IMR-90 (cell line): Measurements from ENCODE around the gene NELL2. TPM values are rescaled to one million over a fixed set of nuclear protein-coding genes. Genes with fewer than 3 reads are reported as not detected.

Experiments used
- ATAC-seq: fragments of 200-7000 bp; cut with Tn5 transposase; 2 replicates; pipeline ENCODE4 v1.9.1; 2020; ENCODE audit warnings: low read depth, mild to moderate bottlenecking, moderate library complexity
- BruUV-seq: library from RNA; stranded (reverse); fragments of 400-500 nt; replicated peaks from 2 replicates; lab custom pipeline; 2021; lab: Mats Ljungman, UMichigan
- CTCF ChIA-PET: fragments of 300-600 bp; formaldehyde crosslinking; extraction: SDS; loops from one replicate; lab custom pipeline; 2021; ENCODE audit warnings: antibody characterized with exemption; lab: Yijun Ruan, JAX
- POLR2A ChIA-PET: fragments of 300-600 bp; sonication (Branson Sonifier 250); formaldehyde crosslinking; loops from one replicate; lab custom pipeline; 2022; ENCODE audit warnings: antibody characterized with exemption; ENCODE audit not compliant: unreplicated experiment; lab: Charles Lee
- DNase-seq: peaks from one replicate; pipeline ENCODE4 v3.0.0; 2013
- H2AFZ ChIP-seq: replicated peaks from 2 replicates; pipeline ENCODE3; 2013; ENCODE audit warnings: low read length, mild to moderate bottlenecking; ENCODE audit not compliant: poor library complexity
- H2AK5ac ChIP-seq: 2 replicates; pipeline ENCODE4 v1.6.1; 2013; ENCODE audit warnings: low read depth, low read length, inconsistent platforms
- H2AK9ac ChIP-seq: replicated peaks from 2 replicates; pipeline ENCODE3; 2013; ENCODE audit warnings: mild to moderate bottlenecking, low read depth, low read length, moderate library complexity; ENCODE audit not compliant: poor library complexity
- H2BK120ac ChIP-seq: 2 replicates; pipeline ENCODE4 v1.6.1; 2013; ENCODE audit warnings: low read depth, low read length, inconsistent platforms
- H2BK15ac ChIP-seq: 3 replicates; pipeline ENCODE4 v1.6.1; 2013; ENCODE audit warnings: low read depth, low read length, inconsistent platforms
- H2BK20ac ChIP-seq: 2 replicates; pipeline ENCODE4 v1.6.1; 2013; ENCODE audit warnings: low read depth, mild to moderate bottlenecking, inconsistent platforms, low read length, moderate library complexity
- H2BK5ac ChIP-seq: 2 replicates; pipeline ENCODE4 v1.6.1; 2013; ENCODE audit warnings: mild to moderate bottlenecking, low read depth, low read length, inconsistent platforms; ENCODE audit not compliant: poor library complexity, severe bottlenecking
- H3K14ac ChIP-seq: replicated peaks from 2 replicates; pipeline ENCODE4 v1.6.1; 2013; ENCODE audit warnings: low read depth, low read length, inconsistent platforms
- H3K18ac ChIP-seq: 2 replicates; pipeline ENCODE4 v1.6.1; 2013; ENCODE audit warnings: low read depth, low read length, control low read depth
- H3K23ac ChIP-seq: 2 replicates; pipeline ENCODE4 v1.6.1; 2013; ENCODE audit warnings: low read depth, low read length, inconsistent platforms
- H3K27ac ChIP-seq: 2 replicates; pipeline ENCODE4 v1.5.1; 2013; ENCODE audit warnings: mild to moderate bottlenecking, control low read depth, low read length; ENCODE audit not compliant: insufficient read depth
- H3K27me3 ChIP-seq: 2 replicates; pipeline ENCODE4 v1.6.1; 2013; ENCODE audit warnings: low read length; ENCODE audit not compliant: control insufficient read depth, insufficient read depth
- H3K36me3 ChIP-seq: 2 replicates; pipeline ENCODE4 v1.6.1; 2013; ENCODE audit warnings: low read length, mixed read lengths; ENCODE audit not compliant: control insufficient read depth, insufficient read depth
- H3K4ac ChIP-seq: 2 replicates; pipeline ENCODE4 v1.6.1; 2013; ENCODE audit warnings: low read depth, low read length, inconsistent platforms
- H3K4me1 ChIP-seq: 2 replicates; pipeline ENCODE4 v1.6.1; 2013; ENCODE audit warnings: low read length, mixed read lengths; ENCODE audit not compliant: control insufficient read depth, insufficient read depth
- H3K4me2 ChIP-seq: 2 replicates; pipeline ENCODE4 v1.6.1; 2013; ENCODE audit warnings: low read depth, mild to moderate bottlenecking, control low read depth, low read length, moderate library complexity
- H3K4me3 ChIP-seq: 2 replicates; pipeline ENCODE4 v1.5.1; 2013; ENCODE audit warnings: low read depth, mild to moderate bottlenecking, control low read depth, low read length, moderate library complexity; ENCODE audit not compliant: insufficient read depth
- H3K56ac ChIP-seq: 2 replicates; pipeline ENCODE4 v1.6.1; 2013; ENCODE audit warnings: low read length, inconsistent platforms; ENCODE audit not compliant: insufficient read depth; ENCODE audit errors: extremely low read depth
- H3K79me1 ChIP-seq, 2 experiments: 2 replicates each; pipeline ENCODE4 v1.6.1; 2013; ENCODE audit warnings: low read length in 2 of 2, inconsistent platforms in 1 of 2, low read depth in 1 of 2
- H3K9ac ChIP-seq: 2 replicates; pipeline ENCODE4 v1.6.1; 2013; ENCODE audit warnings: low read depth, low read length, control low read depth
- H3K9me1 ChIP-seq: 2 replicates; pipeline ENCODE4 v1.6.1; 2013; ENCODE audit warnings: low read length, inconsistent platforms; ENCODE audit not compliant: insufficient read depth
- H3K9me3 ChIP-seq: 2 replicates; pipeline ENCODE4 v1.6.1; 2013; ENCODE audit warnings: low read length; ENCODE audit not compliant: control insufficient read depth, insufficient read depth
- H4K20me1 ChIP-seq: 2 replicates; pipeline ENCODE4 v1.6.1; 2013; ENCODE audit warnings: low read length, inconsistent platforms; ENCODE audit not compliant: insufficient read depth
- H4K5ac ChIP-seq: 2 replicates; pipeline ENCODE4 v1.6.1; 2013; ENCODE audit warnings: mild to moderate bottlenecking, low read depth, low read length, control low read depth
- H4K8ac ChIP-seq, 2 experiments: 2 replicates each; pipeline ENCODE4 v1.6.1; 2013; ENCODE audit warnings: low read depth in 2 of 2, low read length in 2 of 2, control low read depth in 1 of 2, inconsistent platforms in 1 of 2
- H4K91ac ChIP-seq: 2 replicates; pipeline ENCODE4 v1.6.1; 2013; ENCODE audit warnings: low read depth, low read length, inconsistent platforms; ENCODE audit not compliant: insufficient read depth
- CEBPB ChIP-seq: IDR thresholded peaks from 2 replicates; pipeline ENCODE4 v1.6.1; 2012; ENCODE audit warnings: low read depth, low read length, improper control_type of control experiment
- CHD1 ChIP-seq: IDR thresholded peaks from 2 replicates; pipeline ENCODE4 v1.6.1; 2012; ENCODE audit warnings: low read depth, low read length, improper control_type of control experiment
- CTCF ChIP-seq: conservative IDR thresholded peaks from 2 replicates; pipeline ENCODE4 v1.5.1; 2012; ENCODE audit warnings: mild to moderate bottlenecking, low read depth, low read length, improper control_type of control experiment
- ELK1 ChIP-seq: fragments of 150-350 bp; IDR thresholded peaks from 2 replicates; pipeline ENCODE4 v1.6.1; 2016; ENCODE audit warnings: low read depth, mild to moderate bottlenecking, low read length, moderate library complexity, borderline replicate concordance
- FOS ChIP-seq: fragments of 150-350 bp; IDR thresholded peaks from 2 replicates; pipeline ENCODE4 v1.6.1; 2016; ENCODE audit warnings: low read depth, low read length
- MAFK ChIP-seq: IDR thresholded peaks from 2 replicates; pipeline ENCODE4 v1.6.1; 2012; ENCODE audit warnings: low read depth, low read length, improper control_type of control experiment
- NFE2L2 ChIP-seq: fragments of 150-350 bp; IDR thresholded peaks from 2 replicates; pipeline ENCODE4 v1.6.1; 2016; ENCODE audit warnings: low read depth, mild to moderate bottlenecking, low read length
- POLR2A ChIP-seq: IDR thresholded peaks from 2 replicates; pipeline ENCODE4 v1.6.1; 2012; ENCODE audit warnings: mild to moderate bottlenecking, low read depth, low read length
- RAD21 ChIP-seq: IDR thresholded peaks from 2 replicates; pipeline ENCODE4 v1.6.1; 2012; ENCODE audit warnings: low read length, improper control_type of control experiment
- RCOR1 ChIP-seq: IDR thresholded peaks from 2 replicates; pipeline ENCODE4 v1.6.1; 2012; ENCODE audit warnings: mild to moderate bottlenecking, low read length, improper control_type of control experiment; ENCODE audit not compliant: insufficient replicate concordance
- RFX5 ChIP-seq: IDR thresholded peaks from 2 replicates; pipeline ENCODE4 v1.8.0; 2012; ENCODE audit warnings: low read depth, mild to moderate bottlenecking, low read length, moderate library complexity
- SMC3 ChIP-seq: fragments of 150-350 bp; IDR thresholded peaks from 2 replicates; pipeline ENCODE4 v1.6.1; 2016; ENCODE audit warnings: low read depth, mild to moderate bottlenecking, antibody characterized with exemption, low read length, moderate library complexity
- WGBS, 2 experiments: methylation state at CpG; one replicate each; pipeline versions ENCODE4 v1.1.5 to v1.1.7; 2013; ENCODE audit warnings: missing lambda C conversion rate in 2 of 2; ENCODE audit not compliant: insufficient read length in 1 of 2; ENCODE audit errors: extremely low coverage in 2 of 2; 5-methylcytosine and 5-hydroxymethylcytosine counted together
- dilution Hi-C: fragments of 300-500 bp; cut with HindIII; formaldehyde crosslinking; loops from one replicate; pipeline ENCODE4 v1.14.3; 2018; ENCODE audit warnings: low sequenced_read_pairs; ENCODE audit not compliant: unreplicated experiment
- in situ Hi-C: fragments of 300-500 bp; cut with MboI; formaldehyde crosslinking; loops from 3 replicates; pipeline ENCODE4 v1.14.3; 2019; ENCODE audit warnings: low sequenced_read_pairs, inconsistent platforms, mixed read lengths
- intact Hi-C: fragments of 100-400 bp; cut with micrococcal nuclease; formaldehyde crosslinking; loops from 2 replicates; pipeline ENCODE4 v1.10.0; 2022
- polyA plus RNA-seq, 3 experiments: library from polyadenylated mRNA; depleted of rRNA; stranded (reverse); fragments of >200 nt; gene quantifications; 2 replicates each; pipeline ENCODE4 v1.2.3, GENCODE V29; 2012; ENCODE audit warnings: low replicate concordance in 1 of 3
- total RNA-seq: library from RNA; depleted of rRNA; stranded (reverse); fragments of >200 nt; gene quantifications from 2 replicates; pipeline ENCODE4 v1.2.3, GENCODE V29; 2012

Gene NELL2
- total and polyA plus RNA-seq, 2 of the 4 experiments (the other 2 are of a cell fraction) = 0.18 to 0.26 TPM

GRCh38 chr12:44581642-44582242 is 294.4 kb downstream of the NELL2 start:
- H3K14ac ChIP-seq = no peak overlapping the region
- no peak overlapping the region for H2BK15ac ChIP-seq
- no peak overlapping the region for H3K4ac ChIP-seq
- no peak overlapping the region for H2AFZ ChIP-seq
- H2AK9ac ChIP-seq = no peak overlapping the region
- H3K18ac ChIP-seq = no peak overlapping the region
- H2BK5ac ChIP-seq = no peak overlapping the region
- H3K4me3 ChIP-seq = no peak overlapping the region
- BruUV-seq = no TSS peak
- no peak overlapping the region for H3K4me2 ChIP-seq
- intact Hi-C loops (no loop called here), in situ Hi-C loops (no loop called here), dilution Hi-C loops (no loop called here)
- no peaks in the 10 kb centered on the region for H3K79me1 ChIP-seq
- ATAC-seq = no peak
- no peak overlapping the region for H3K23ac ChIP-seq
- H3K27me3 ChIP-seq = no peaks in the 10 kb centered on the region
- CTCF ChIA-PET = no interaction called here
- H3K27ac ChIP-seq = no peak overlapping the region
- DNase-seq = no peak
- no peak overlapping the region for H2AK5ac ChIP-seq
- no peaks in the 10 kb centered on the region for H3K9me1 ChIP-seq
- H3K36me3 ChIP-seq = no peaks in the 10 kb centered on the region
- no peak overlapping the region for H4K5ac ChIP-seq
- no peak overlapping the region for H2BK120ac ChIP-seq
- H4K8ac ChIP-seq = no peak overlapping the region
- no peaks in the 10 kb centered on the region for H4K20me1 ChIP-seq
- TF ChIP-seq FOS = no peak
- TF ChIP-seq CTCF = no peak
- no peak for TF ChIP-seq ELK1
- no peak for TF ChIP-seq POLR2A
- TF ChIP-seq RAD21 = no peak
- TF ChIP-seq NFE2L2 = no peak
- TF ChIP-seq CEBPB = no peak
- no peak for TF ChIP-seq CHD1
- no peak for TF ChIP-seq RCOR1
- no peak for TF ChIP-seq RFX5
- TF ChIP-seq MAFK = no peak
- TF ChIP-seq SMC3 = no peak
- no peak overlapping the region for H4K91ac ChIP-seq
- no peak overlapping the region for H3K9ac ChIP-seq
- H2BK20ac ChIP-seq = no peak overlapping the region
- POLR2A ChIA-PET = interaction anchor here (0.7 kb wide), 1 partner anchor 1492 kb away, joined by 3 read pairs; no protein-coding TSS in a partner anchor
- no peaks in the 10 kb centered on the region for H3K4me1 ChIP-seq
- no peak overlapping the region for H3K56ac ChIP-seq
- 0% methylated on average over 1 of the region's 1 CpG; no CpG with 5 or more reads in 1 of the 2 experiments for WGBS, 2 experiments
- no peaks in the 10 kb centered on the region for H3K9me3 ChIP-seq
